HEK293 (cell line): ENCODE measurements around the gene CA11.
"Not testable (repeated sequence)": the region's sequence is repeated elsewhere in the genome, so short reads cannot be mapped to it uniquely, and the experiment has no call there.

Experiments used
- CTCF ChIA-PET: fragments of 350-600 bp; formaldehyde crosslinking; extraction: SDS; loops from one replicate; lab custom pipeline; 2021; ENCODE audit warnings: antibody characterized with exemption; lab: Yijun Ruan, JAX
- POLR2A ChIA-PET: fragments of 300-600 bp; formaldehyde crosslinking; extraction: SDS; loops from one replicate; lab custom pipeline; 2020; ENCODE audit warnings: antibody characterized with exemption, inconsistent platforms; lab: Yijun Ruan, JAX
- H3K27ac ChIP-seq: fragments of 200-500 bp; sonication (Bioruptor generic); 2 replicates; pipeline ENCODE4 v1.5.1; 2014; ENCODE audit warnings: low read depth, low read length, control low read depth, inconsistent platforms; ENCODE audit errors: extremely low read depth
- H3K36me3 ChIP-seq, 2 experiments: fragments of 200-500 bp in 1 of 2; sonication (Bioruptor generic) in 1 of 2; 1 replicate in 1 of 2; 2 replicates in 1 of 2; pipeline ENCODE4 v1.5.1; 2014 to 2017; ENCODE audit warnings: inconsistent platforms in 2 of 2, low read length in 2 of 2; ENCODE audit not compliant: control insufficient read depth in 2 of 2, insufficient read depth in 1 of 2
- H3K4me1 ChIP-seq: fragments of 200-500 bp; sonication (Bioruptor generic); 2 replicates; pipeline ENCODE4 v1.5.1; 2014; ENCODE audit warnings: mild to moderate bottlenecking, low read length, inconsistent platforms; ENCODE audit not compliant: control insufficient read depth, insufficient read depth
- H3K4me3 ChIP-seq: 2 replicates; pipeline ENCODE4 v1.5.1; 2011; ENCODE audit warnings: low read depth, mild to moderate bottlenecking, control low read depth, low read length, moderate library complexity
- H3K9me3 ChIP-seq: fragments of 200-500 bp; sonication (Bioruptor generic); 2 replicates; pipeline ENCODE4 v1.5.1; 2014; ENCODE audit warnings: low read depth, low read length, inconsistent platforms; ENCODE audit not compliant: control insufficient read depth, insufficient read depth
- BCL11B ChIP-seq: fragments of 450-650 bp; formaldehyde crosslinking; IDR thresholded peaks from 2 replicates; pipeline ENCODE4 v1.5.1; 2016; ENCODE audit warnings: low read depth, missing biosample characterization, missing genetic modification characterization
- KLF1 ChIP-seq: fragments of 450-650 bp; formaldehyde crosslinking; IDR thresholded peaks from 2 replicates; pipeline ENCODE4 v1.5.1; 2016; ENCODE audit warnings: missing biosample characterization, missing genetic modification characterization
- PRDM1 ChIP-seq: fragments of 450-650 bp; formaldehyde crosslinking; IDR thresholded peaks from 2 replicates; pipeline ENCODE4; 2016; ENCODE audit warnings: missing biosample characterization, missing genetic modification characterization
- SP3 ChIP-seq: fragments of 450-650 bp; formaldehyde crosslinking; IDR thresholded peaks from 2 replicates; pipeline ENCODE4 v1.5.1; 2016; ENCODE audit warnings: missing biosample characterization, missing genetic modification characterization
- WT1 ChIP-seq: fragments of 450-650 bp; formaldehyde crosslinking; IDR thresholded peaks from 2 replicates; pipeline ENCODE4 v1.5.1; 2016; ENCODE audit warnings: missing biosample characterization, missing genetic modification characterization
- ZBTB1 ChIP-seq: fragments of 450-650 bp; formaldehyde crosslinking; IDR thresholded peaks from 2 replicates; pipeline ENCODE4 v1.5.1; 2016; ENCODE audit warnings: missing biosample characterization, missing genetic modification characterization
- ZBTB17 ChIP-seq: fragments of 450-650 bp; formaldehyde crosslinking; IDR thresholded peaks from 2 replicates; pipeline ENCODE4 v1.5.1; 2016; ENCODE audit warnings: missing biosample characterization, missing genetic modification characterization
- ZFP69B ChIP-seq: fragments of 450-650 bp; formaldehyde crosslinking; IDR thresholded peaks from 2 replicates; pipeline ENCODE4 v1.5.1; 2016; ENCODE audit warnings: missing biosample characterization, missing genetic modification characterization
- ZNF114 ChIP-seq: fragments of 450-650 bp; formaldehyde crosslinking; IDR thresholded peaks from 2 replicates; pipeline ENCODE4 v1.5.0; 2017; ENCODE audit warnings: missing biosample characterization, missing genetic modification characterization
- ZNF24 ChIP-seq: fragments of 450-650 bp; formaldehyde crosslinking; IDR thresholded peaks from 2 replicates; pipeline ENCODE4 v1.5.1; 2016; ENCODE audit warnings: missing biosample characterization, missing genetic modification characterization
- ZNF266 ChIP-seq: fragments of 450-650 bp; formaldehyde crosslinking; IDR thresholded peaks from 2 replicates; pipeline ENCODE4 v1.5.1; 2016; ENCODE audit warnings: missing biosample characterization, missing genetic modification characterization, low read depth
- ZNF335 ChIP-seq: fragments of 450-650 bp; formaldehyde crosslinking; conservative IDR thresholded peaks from 2 replicates; pipeline ENCODE4 v1.5.1; 2016; ENCODE audit warnings: missing biosample characterization, missing genetic modification characterization
- ZNF366 ChIP-seq: fragments of 450-650 bp; formaldehyde crosslinking; conservative IDR thresholded peaks from 2 replicates; pipeline ENCODE4 v1.5.1; 2016; ENCODE audit warnings: missing biosample characterization, missing genetic modification characterization
- ZNF391 ChIP-seq: fragments of 450-650 bp; formaldehyde crosslinking; IDR thresholded peaks from 2 replicates; pipeline ENCODE4 v1.5.1; 2016; ENCODE audit warnings: low read depth, missing biosample characterization, missing genetic modification characterization, borderline replicate concordance
- ZNF404 ChIP-seq: fragments of 450-650 bp; formaldehyde crosslinking; IDR thresholded peaks from 2 replicates; pipeline ENCODE4 v1.5.1; 2017; ENCODE audit warnings: missing biosample characterization, missing genetic modification characterization
- ZNF423 ChIP-seq: fragments of 450-650 bp; formaldehyde crosslinking; IDR thresholded peaks from 2 replicates; pipeline ENCODE4 v1.5.1; 2016; ENCODE audit warnings: missing biosample characterization, missing genetic modification characterization
- ZNF560 ChIP-seq: fragments of 450-650 bp; formaldehyde crosslinking; IDR thresholded peaks from 2 replicates; pipeline ENCODE4 v1.5.1; 2017; ENCODE audit warnings: missing biosample characterization, missing genetic modification characterization, borderline replicate concordance
- ZNF596 ChIP-seq: fragments of 450-650 bp; IDR thresholded peaks from 2 replicates; pipeline ENCODE4 v1.5.0; 2018; ENCODE audit warnings: missing biosample characterization, mild to moderate bottlenecking, missing genetic modification characterization, moderate library complexity
- ZNF623 ChIP-seq: fragments of 450-650 bp; formaldehyde crosslinking; IDR thresholded peaks from 2 replicates; pipeline ENCODE4 v1.5.1; 2016; ENCODE audit warnings: missing biosample characterization, missing genetic modification characterization
- ZNF626 ChIP-seq: fragments of 450-650 bp; sonication (Bioruptor Pico); formaldehyde crosslinking; IDR thresholded peaks from 2 replicates; pipeline ENCODE4 v1.5.1; 2018; ENCODE audit warnings: missing biosample characterization, missing genetic modification characterization, inconsistent platforms
- ZNF692 ChIP-seq: fragments of 450-650 bp; formaldehyde crosslinking; IDR thresholded peaks from 2 replicates; pipeline ENCODE4 v1.5.1; 2016; ENCODE audit warnings: missing biosample characterization, missing genetic modification characterization
- ZNF76 ChIP-seq: fragments of 450-650 bp; formaldehyde crosslinking; IDR thresholded peaks from 2 replicates; pipeline ENCODE4; 2016; ENCODE audit warnings: low read depth, missing biosample characterization, missing genetic modification characterization, borderline replicate concordance
- ZNF777 ChIP-seq: fragments of 450-650 bp; formaldehyde crosslinking; IDR thresholded peaks from 2 replicates; pipeline ENCODE4 v1.5.1; 2017; ENCODE audit warnings: missing biosample characterization, missing genetic modification characterization, borderline replicate concordance
- ZNF830 ChIP-seq: fragments of 450-650 bp; IDR thresholded peaks from 2 replicates; pipeline ENCODE4 v1.5.0; 2018; ENCODE audit warnings: missing biosample characterization, missing genetic modification characterization, low read depth, mild to moderate bottlenecking, moderate library complexity
- ZSCAN30 ChIP-seq: fragments of 450-650 bp; IDR thresholded peaks from 2 replicates; pipeline ENCODE4 v1.5.1; 2018; ENCODE audit warnings: missing biosample characterization, mild to moderate bottlenecking, missing genetic modification characterization, moderate library complexity
- TF ChIP-seq, protein P1 (sequence below): fragments of 450-650 bp; formaldehyde crosslinking; IDR thresholded peaks from 2 replicates; pipeline ENCODE4 v1.5.1; 2016; ENCODE audit warnings: missing biosample characterization, missing genetic modification characterization
- TF ChIP-seq, protein P2 (sequence below): fragments of 450-650 bp; formaldehyde crosslinking; conservative IDR thresholded peaks from 2 replicates; pipeline ENCODE4 v1.5.1; 2016; ENCODE audit warnings: low read depth, missing biosample characterization, missing genetic modification characterization

Gene CA11

GRCh38 chr19:48657828-48658227 lies 11.8 kb upstream of the CA11 start:
- ChIA-PET CTCF (interaction anchor here (0.6 to 4.1 kb wide), 3 partner anchors 12 to 130 kb away, joined by 3 to 20 read pairs (median 5); partner anchors contain the start of gene CA11), POLR2A (interaction anchor here (1.1 kb wide), 1 partner anchor 39 kb away, joined by 5 read pairs; the partner anchor contains the start of genes RPL18 and SPHK2)
- H3K4me1 ChIP-seq, H3K36me3 ChIP-seq, H3K4me3 ChIP-seq, H3K27ac ChIP-seq, H3K9me3 ChIP-seq: not testable (repeated sequence)
- TF ChIP-seq, protein P1, sequence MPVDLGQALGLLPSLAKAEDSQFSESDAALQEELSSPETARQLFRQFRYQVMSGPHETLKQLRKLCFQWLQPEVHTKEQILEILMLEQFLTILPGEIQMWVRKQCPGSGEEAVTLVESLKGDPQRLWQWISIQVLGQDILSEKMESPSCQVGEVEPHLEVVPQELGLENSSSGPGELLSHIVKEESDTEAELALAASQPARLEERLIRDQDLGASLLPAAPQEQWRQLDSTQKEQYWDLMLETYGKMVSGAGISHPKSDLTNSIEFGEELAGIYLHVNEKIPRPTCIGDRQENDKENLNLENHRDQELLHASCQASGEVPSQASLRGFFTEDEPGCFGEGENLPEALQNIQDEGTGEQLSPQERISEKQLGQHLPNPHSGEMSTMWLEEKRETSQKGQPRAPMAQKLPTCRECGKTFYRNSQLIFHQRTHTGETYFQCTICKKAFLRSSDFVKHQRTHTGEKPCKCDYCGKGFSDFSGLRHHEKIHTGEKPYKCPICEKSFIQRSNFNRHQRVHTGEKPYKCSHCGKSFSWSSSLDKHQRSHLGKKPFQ: 0 out of 2 replicates have a peak, but pooled peaks have one; percentile 26
- TF ChIP-seq ZNF623 (tag by site-specific recombination): peak; percentile 91

GRCh38 chr19:48656840-48657474 lies 11.0 kb upstream of the CA11 start:
- Histone ChIP-seq H3K9me3 (no peaks in the 10 kb centered on the region), H3K4me1 (peaks cover 9% of the 10 kb centered on the region), H3K4me3 (no peak overlapping the region), H3K27ac (no peak overlapping the region), H3K36me3 (no peaks in the 10 kb centered on the region; a peak in 1 of 3 replicates)
- ChIA-PET POLR2A (interaction anchor here (0.6 to 1.1 kb wide), 2 partner anchors 38 to 106 kb away, joined by 3 to 5 read pairs; partner anchors contain the start of genes RPL18 and SPHK2), CTCF (interaction anchor here (0.6 to 4.1 kb wide), 5 partner anchors 11 to 185 kb away, joined by 3 to 20 read pairs (median 5); partner anchors contain the start of gene CA11)
- TF ChIP-seq BCL11B (tag by site-specific recombination): no peak
- 0 out of 2 replicates have a peak, but pooled peaks have one; percentile 18 for TF ChIP-seq ZFP69B
- TF ChIP-seq ZBTB1: no peak
- no peak for TF ChIP-seq ZNF560 (tag by site-specific recombination)
- TF ChIP-seq ZNF24: peak; percentile 73; the same call in 1 of the 2 replicates
- TF ChIP-seq ZNF777 (tag by site-specific recombination): no peak
- TF ChIP-seq ZNF335 (tag by site-specific recombination): peak; percentile 76
- TF ChIP-seq SP3 (tag by site-specific recombination): no peak
- TF ChIP-seq KLF1: 0 out of 2 replicates have a peak, but pooled peaks have one; percentile 25
- TF ChIP-seq ZBTB17 (tag by site-specific recombination): peak; percentile 28; the same call in 1 of the 2 replicates
- no peak for TF ChIP-seq ZNF830 (tag by site-specific recombination)
- peak; percentile 70; the same call in 1 of the 2 replicates for TF ChIP-seq ZNF692
- no peak for TF ChIP-seq ZNF76 (tag by site-specific recombination)
- no peak for TF ChIP-seq ZNF114
- TF ChIP-seq ZNF366 (tag by site-specific recombination): peak; percentile 64
- TF ChIP-seq, protein P2, sequence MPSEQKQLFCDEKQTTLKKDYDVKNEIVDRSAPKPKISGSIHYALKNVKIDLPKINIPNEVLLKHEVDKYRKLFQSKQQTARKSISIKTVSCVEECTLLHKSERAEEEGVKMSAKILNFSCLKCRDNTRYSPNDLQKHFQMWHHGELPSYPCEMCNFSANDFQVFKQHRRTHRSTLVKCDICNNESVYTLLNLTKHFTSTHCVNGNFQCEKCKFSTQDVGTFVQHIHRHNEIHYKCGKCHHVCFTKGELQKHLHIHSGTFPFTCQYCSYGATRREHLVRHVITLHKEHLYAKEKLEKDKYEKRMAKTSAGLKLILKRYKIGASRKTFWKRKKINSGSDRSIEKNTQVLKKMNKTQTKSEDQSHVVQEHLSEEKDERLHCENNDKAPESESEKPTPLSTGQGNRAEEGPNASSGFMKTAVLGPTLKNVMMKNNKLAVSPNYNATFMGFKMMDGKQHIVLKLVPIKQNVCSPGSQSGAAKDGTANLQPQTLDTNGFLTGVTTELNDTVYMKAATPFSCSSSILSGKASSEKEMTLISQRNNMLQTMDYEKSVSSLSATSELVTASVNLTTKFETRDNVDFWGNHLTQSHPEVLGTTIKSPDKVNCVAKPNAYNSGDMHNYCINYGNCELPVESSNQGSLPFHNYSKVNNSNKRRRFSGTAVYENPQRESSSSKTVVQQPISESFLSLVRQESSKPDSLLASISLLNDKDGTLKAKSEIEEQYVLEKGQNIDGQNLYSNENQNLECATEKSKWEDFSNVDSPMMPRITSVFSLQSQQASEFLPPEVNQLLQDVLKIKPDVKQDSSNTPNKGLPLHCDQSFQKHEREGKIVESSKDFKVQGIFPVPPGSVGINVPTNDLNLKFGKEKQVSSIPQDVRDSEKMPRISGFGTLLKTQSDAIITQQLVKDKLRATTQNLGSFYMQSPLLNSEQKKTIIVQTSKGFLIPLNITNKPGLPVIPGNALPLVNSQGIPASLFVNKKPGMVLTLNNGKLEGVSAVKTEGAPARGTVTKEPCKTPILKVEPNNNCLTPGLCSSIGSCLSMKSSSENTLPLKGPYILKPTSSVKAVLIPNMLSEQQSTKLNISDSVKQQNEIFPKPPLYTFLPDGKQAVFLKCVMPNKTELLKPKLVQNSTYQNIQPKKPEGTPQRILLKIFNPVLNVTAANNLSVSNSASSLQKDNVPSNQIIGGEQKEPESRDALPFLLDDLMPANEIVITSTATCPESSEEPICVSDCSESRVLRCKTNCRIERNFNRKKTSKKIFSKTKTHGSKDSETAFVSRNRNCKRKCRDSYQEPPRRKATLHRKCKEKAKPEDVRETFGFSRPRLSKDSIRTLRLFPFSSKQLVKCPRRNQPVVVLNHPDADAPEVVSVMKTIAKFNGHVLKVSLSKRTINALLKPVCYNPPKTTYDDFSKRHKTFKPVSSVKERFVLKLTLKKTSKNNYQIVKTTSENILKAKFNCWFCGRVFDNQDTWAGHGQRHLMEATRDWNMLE (tag by site-specific recombination): no peak
- no peak for TF ChIP-seq ZSCAN30 (tag by site-specific recombination)
- no peak for TF ChIP-seq ZNF596 (tag by site-specific recombination)
- 0 out of 2 replicates have a peak, but pooled peaks have one; percentile 28 for TF ChIP-seq WT1 (tag by site-specific recombination)
- no peak for TF ChIP-seq ZNF423
- TF ChIP-seq PRDM1: peak; percentile 68
- 0 out of 2 replicates have a peak, but pooled peaks have one; percentile 24 for TF ChIP-seq ZNF391 (tag by site-specific recombination)
- TF ChIP-seq ZNF626 (tag by site-specific recombination): no peak
- no peak for TF ChIP-seq ZNF404
- TF ChIP-seq ZNF266 (tag by site-specific recombination): no peak
